Anterior cingulate cortex (tissue), 58 donors: ENCODE measurements around the gene NME1.
A peak's percentile ranks its signal among the peaks of the same experiment; 100 is the strongest.
"Not testable (repeated sequence)": the region's sequence is repeated elsewhere in the genome, so short reads cannot be mapped to it uniquely, and the experiment has no call there.

Experiments used
- DNase-seq, 58 donors: peaks; one replicate each; lab custom pipeline; 2025; lab: John Stamatoyannopoulos, UW

The NME1 gene

DNA sequence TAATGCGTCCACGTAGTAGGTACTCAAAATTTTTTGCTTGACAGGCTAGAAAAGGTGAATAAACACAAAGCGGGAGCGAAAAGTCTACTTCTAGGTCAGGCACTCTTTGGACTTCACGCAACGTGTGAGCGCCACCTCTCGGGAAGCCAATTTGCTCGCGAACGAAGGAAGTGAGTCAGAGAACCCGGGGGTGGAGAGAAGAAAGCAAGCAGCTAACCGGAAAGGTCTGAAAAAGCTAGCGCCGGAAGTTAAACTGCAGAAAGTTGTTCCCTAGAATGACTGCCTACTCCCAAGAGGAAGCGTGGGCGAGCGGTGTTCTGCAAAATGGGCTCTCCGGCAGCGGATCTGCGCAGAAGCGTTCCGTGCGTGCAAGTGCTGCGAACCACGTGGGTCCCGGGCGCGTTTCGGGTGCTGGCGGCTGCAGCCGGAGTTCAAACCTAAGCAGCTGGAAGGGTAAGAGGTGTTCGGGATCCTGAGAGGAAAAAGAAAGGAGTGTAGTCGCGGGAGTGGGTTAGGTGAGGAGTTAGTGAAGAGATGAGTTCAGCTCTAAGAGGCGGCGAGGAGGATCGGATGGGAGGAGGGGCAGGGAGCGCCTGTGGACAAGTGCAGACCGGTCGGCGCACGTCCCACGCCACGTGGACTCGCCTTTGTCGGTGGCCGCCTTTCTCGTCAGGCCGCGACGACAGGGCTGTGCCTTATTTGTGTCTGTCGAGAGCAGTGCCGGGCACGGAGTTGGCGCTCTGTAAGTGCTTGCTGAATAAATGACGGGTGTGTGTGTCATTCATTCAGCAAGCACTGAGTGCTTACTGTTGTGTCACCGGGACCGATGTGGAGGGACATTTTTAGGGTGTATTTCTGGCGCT, at the start of gene NME1:
Gene NME1 (plus strand): TSS at position 350 of the 863 bp plus-strand sequence. CDS start 2,096 bp downstream, outside the sequence.
- DNase-seq = peak; percentile 78 to 99 (median 98)

GRCh38 chr17:51107778-51108177, 45.6 kb upstream of the NME1 start:
- DNase-seq = no peak

GRCh38 chr17:51112303-51113222, 40.8 kb upstream of the NME1 start:
- not testable (repeated sequence) for DNase-seq

DNA sequence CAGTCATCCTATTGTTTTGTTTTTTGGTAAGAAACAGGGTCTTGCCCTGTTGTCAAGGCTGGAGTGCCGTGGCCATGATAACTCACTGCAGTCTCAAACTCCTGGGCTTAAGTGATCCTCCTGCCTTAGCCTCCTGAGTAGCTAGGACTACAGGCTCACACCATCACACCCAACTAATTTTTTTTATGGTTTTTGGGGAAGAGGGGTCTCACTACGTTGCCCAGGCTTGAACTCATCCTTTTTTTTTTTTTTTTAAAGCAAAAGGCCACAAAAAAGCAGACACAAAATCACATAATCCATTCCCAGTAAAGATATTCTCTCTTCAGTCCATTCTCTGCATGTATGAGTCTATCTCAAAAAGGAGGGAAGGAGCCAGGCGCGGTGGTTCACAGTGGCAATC, 38.2 kb upstream of the NME1 start:
- DNase-seq = no peak

GRCh38 chr17:51118330-51119195, 34.8 kb upstream of the NME1 start:
- DNase-seq = peak in 1 of 58 donors; percentile 0

- DNase-seq = peak in 31 of 58 donors; percentile 5 to 49 (median 30)
Observed at GRCh38 chr17:51119415-51120356, 33.7 kb upstream of the NME1 start.

DNA sequence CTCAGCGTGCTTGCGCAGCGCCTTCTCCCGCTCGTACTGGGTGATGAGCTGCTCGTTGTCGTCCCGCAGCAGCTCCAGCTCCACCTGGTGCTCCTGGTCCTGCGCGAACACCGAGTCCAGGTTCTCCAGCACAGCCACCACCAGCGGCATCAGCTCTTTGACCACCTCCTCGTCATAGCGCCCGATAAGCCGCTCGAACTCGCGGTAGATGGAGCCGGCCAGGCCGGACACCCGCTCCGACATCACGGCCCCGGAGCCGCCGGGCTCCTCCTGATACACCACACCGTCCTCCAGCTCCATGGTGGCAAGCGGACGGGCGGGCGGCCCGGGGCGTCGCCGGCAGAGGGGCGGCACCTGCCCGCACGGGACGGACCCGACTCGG, 33.0 kb upstream of the NME1 start:
- peak in 21 of 58 donors; percentile 25 to 76 (median 57) for DNase-seq

DNA sequence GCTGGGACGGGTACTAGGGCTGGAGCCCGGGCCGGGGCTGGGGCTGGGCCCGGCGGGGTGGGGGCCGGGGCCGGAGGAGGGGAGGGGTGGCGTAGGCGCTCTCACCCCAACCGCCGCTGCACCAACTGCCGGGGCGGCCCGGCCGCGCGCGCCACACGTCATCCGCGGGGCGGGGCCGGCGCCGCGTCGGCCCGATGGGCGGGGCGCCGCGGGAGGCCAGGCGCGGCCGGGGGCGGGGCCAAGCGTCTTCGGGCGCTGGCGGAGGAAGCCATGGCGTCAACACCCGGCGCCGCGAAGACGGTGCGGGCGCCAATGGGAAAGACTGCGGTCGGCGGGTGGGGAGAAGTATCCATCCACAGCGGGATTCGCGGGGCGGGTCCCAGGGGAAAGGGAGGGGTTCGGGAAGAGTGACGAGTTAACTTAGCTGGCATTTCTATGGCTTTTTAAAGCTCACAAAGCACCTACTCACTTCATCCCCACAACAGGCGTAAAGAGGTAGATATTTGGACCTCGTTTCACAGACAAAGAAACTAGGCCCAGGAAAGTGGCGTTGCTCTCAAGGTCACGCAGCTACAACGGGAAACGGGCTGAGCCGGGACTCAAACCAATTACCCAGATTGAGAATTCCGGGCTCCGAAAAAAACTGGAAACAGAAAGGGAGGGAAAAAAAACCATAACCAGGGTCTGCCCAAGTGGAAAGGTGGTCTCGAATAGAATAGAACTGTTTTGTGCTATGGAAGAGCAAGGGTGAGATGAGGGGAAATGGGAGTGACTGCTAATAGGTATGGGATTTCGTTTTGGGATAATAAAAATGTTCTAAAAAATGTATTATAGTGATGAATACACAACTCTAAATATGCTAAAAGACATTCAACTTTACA, 32.4 kb upstream of the NME1 start, which contains the start of gene SPAG9:
Gene SPAG9 (minus strand): TSS at position 130 of the 881 bp plus-strand sequence. CDS start 212 bp downstream, outside the sequence.
- DNase-seq = peak; percentile 70 to 95 (median 90)

DNA sequence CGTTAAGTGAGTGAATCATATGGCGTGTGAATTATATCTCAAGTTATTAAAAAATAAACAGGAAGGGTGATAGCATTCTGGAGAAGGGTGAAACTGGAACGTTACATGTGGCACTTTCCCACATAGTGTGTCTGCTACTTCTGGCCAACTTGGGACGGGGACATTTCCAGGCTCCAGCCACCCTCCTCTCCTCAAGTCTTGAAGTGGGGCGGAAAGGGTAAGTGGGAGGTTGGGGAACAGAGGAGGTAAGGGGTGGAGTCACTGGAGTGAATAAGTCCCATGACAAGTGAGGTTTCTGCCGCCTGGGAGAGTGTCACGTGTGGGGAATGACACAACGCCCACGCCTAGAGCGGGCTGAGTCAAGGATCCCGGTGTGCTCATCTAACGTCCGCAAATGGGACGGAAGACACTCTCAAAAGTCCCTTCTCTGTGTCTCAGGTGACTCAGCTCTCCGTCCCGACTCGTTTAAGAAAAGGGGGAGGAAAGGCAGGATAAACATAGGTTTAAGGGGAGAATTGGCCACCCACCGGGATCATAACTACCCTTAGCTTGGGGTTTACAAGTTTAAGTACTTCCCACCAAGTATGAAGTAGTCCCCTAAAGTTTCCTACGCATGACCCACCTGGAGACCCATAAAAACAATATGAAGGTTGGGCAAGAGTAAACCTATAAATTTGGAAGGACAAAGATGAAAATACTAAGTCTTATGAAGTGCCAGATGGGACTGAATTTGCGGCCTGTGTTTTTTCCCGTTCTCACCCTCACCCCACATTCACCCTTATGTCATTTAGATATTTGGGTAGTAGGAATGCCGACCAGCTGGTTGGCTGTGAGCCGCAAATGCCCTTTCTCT, 31.5 kb upstream of the NME1 start:
- peak in 53 of 58 donors; percentile 3 to 79 (median 47) for DNase-seq

- DNase-seq = not testable (repeated sequence)
Observed at GRCh38 chr17:51122473-51123115, 30.8 kb upstream of the NME1 start.

DNA sequence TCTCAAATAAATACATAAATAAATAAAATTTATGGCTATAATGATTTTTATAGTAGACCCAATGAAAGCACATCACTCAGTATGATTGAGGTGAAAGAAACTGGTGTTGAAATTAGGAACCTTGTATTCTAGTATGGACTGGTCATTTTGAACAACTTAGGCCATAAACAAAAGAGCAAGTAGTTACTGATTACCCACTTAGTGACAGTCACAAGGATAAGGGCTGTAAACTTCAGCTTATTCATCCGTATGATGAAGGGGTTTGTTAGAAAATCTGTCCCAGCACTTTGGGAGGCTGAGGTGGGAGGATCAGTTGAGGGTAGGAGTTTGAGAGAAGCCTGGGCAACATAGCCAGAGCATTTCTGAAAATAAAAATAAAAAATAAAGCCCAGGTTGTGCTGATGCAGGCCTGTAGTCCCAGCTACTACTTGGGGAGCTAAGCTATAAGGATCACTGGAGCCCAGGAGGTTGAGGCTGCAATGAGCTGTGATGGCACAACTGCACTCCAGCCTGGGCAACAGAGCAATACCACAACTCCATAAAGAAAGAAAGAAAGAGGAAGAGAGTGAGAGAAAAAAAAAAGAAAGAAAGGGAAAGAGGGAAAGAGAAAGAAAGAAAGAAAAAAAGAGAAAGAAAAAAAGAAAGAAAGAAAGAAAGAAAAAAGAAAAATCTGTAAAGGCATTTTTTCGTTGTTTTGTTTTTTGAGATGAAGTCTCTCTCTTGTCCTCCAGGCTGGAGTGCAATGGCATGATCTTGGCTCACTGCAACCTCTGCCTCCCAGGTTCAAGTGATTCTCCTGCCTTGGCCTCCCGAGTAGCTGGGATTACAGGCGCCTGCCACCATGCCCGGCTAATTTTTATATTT, 28.5 kb upstream of the NME1 start:
- no peak for DNase-seq

GRCh38 chr17:51128076-51128475, 25.3 kb upstream of the NME1 start:
- DNase-seq = no peak

DNA sequence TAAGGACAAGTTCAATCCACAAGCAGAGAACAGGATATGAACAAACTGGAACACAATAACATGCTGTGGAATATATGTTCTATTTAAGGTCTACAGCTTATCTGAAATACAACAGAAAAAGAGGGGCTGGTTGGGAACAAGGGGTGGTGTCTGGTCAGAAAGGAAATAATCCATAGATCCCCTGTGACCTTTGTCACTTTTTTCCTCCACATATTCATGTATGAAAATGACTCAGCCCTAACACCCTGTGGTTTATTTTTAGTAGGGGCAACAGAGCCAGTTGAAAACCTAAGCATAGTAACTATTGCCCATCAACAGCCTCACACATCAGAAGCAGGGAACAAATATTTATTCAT, 20.4 kb upstream of the NME1 start:
- no peak for DNase-seq

- no peak for DNase-seq
Observed at GRCh38 chr17:51133365-51133764, 20.0 kb upstream of the NME1 start.

DNA sequence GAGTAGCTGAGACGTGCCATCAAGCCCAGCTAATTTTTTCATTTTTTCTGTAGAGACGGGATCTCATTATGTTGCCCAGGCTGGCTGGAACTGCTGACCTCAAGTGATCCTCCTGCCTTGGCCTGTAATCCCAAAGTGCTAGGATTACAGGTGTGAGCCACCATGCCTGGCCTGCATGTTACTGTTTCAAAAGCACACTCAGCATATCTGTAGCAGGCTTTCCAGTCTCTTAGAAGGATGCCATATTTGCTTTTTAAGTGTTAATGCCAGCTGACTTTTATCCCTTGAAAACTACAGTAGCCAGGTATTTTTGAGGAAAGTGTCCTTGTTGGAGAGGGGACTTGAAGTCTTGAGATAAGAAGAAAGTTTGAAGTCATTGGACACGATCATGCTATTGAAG, 17.4 kb upstream of the NME1 start:
- DNase-seq = no peak
